Measurements from ENCODE around the gene PHLPP2.
A peak's percentile ranks its signal among the peaks of the same experiment; 100 is the strongest.
"Not testable (repeated sequence)": the region's sequence is repeated elsewhere in the genome, so short reads cannot be mapped to it uniquely, and the experiment has no call there.

The PHLPP2 gene

GRCh38 chr16:71666264-71666663, 58.2 kb downstream of the PHLPP2 start:
- DNase-seq: no peak

GRCh38 chr16:71659471-71659870, 65.0 kb downstream of the PHLPP2 start:
- no peak for DNase-seq

GRCh38 chr16:71658771-71659170, 65.7 kb downstream of the PHLPP2 start:
- no peak for DNase-seq

- peak; percentile 25 for DNase-seq
Observed at GRCh38 chr16:71649704-71650103, 74.8 kb downstream of the PHLPP2 start.

- DNase-seq: no peak
Observed at GRCh38 chr16:71648921-71649320, 75.6 kb downstream of the PHLPP2 start.

GRCh38 chr16:71648162-71648561, 76.3 kb downstream of the PHLPP2 start:
- DNase-seq: peak; percentile 91

- DNase-seq: no peak
Observed at GRCh38 chr16:71647391-71647790, 77.1 kb downstream of the PHLPP2 start.

GRCh38 chr16:71645450-71645849, 79.1 kb downstream of the PHLPP2 start:
- peak; percentile 49 for DNase-seq

- no peak for DNase-seq
Observed at GRCh38 chr16:71637398-71637797, 87.1 kb downstream of the PHLPP2 start.

GRCh38 chr16:71635632-71636031, 88.9 kb downstream of the PHLPP2 start:
- DNase-seq: no peak

- no peak for DNase-seq
Observed at GRCh38 chr16:71631776-71632175, 92.7 kb downstream of the PHLPP2 start.

- no peak for DNase-seq
Observed at GRCh38 chr16:71630808-71631207, 93.7 kb downstream of the PHLPP2 start.

- peak; percentile 91 for DNase-seq
Observed at GRCh38 chr16:71629278-71630016, 95.1 kb downstream of the PHLPP2 start.

GRCh38 chr16:71628810-71629209, 95.7 kb downstream of the PHLPP2 start:
- DNase-seq: peak; percentile 68

GRCh38 chr16:71627731-71628181, 96.7 kb downstream of the PHLPP2 start:
- DNase-seq: peak; percentile 65

- DNase-seq: no peak
Observed at GRCh38 chr16:71626858-71627213, 97.7 kb downstream of the PHLPP2 start.

- peak; percentile 73 for DNase-seq
Observed at GRCh38 chr16:71626018-71626857, 98.3 kb downstream of the PHLPP2 start, which contains the start of gene MARVELD3. Gene MARVELD3 (plus strand): TSS chr16:71626184. CDS start chr16:71626230, 46 bp downstream.

GRCh38 chr16:71625113-71625850, 99.2 kb downstream of the PHLPP2 start:
- no peak for DNase-seq

- DNase-seq: no peak
Observed at GRCh38 chr16:71623597-71623996, 100.9 kb downstream of the PHLPP2 start.

- DNase-seq: no peak
Observed at GRCh38 chr16:71622088-71622487, 102.4 kb downstream of the PHLPP2 start.

- no peak for DNase-seq
Observed at GRCh38 chr16:71618429-71618828, 106.1 kb downstream of the PHLPP2 start.

- DNase-seq: not testable (repeated sequence)
Observed at GRCh38 chr16:71614956-71615355, 109.5 kb downstream of the PHLPP2 start.

All from NCI-H2171 treated with DMSO at 0.1 percent for 48 hours (cell line).